Thoracic aorta (tissue), 2 donors: ENCODE data around the gene NELL1. TPM values are rescaled to one million over a fixed set of nuclear protein-coding genes. Genes with fewer than 3 reads are reported as not detected.

Source experiments
- ATAC-seq: fragments of 150-250 bp; one replicate; pipeline ENCODE4 v1.8.0; 2017; ENCODE audit warnings: low read depth; ENCODE audit not compliant: insufficient number of reproducible peaks, low FRiP score
- DNase-seq: peaks from one replicate; pipeline ENCODE4 v3.0.0-alpha.2; 2020; ENCODE audit warnings: low spot score
- H3K27ac ChIP-seq, 2 donors: fragments of 200-600 bp; sonication (generic); 1 replicate in 1 of 2; 2 replicates in 1 of 2; pipeline ENCODE4 v1.5.1; 2016; ENCODE audit warnings: mild to moderate bottlenecking in 2 of 2, moderate library complexity in 2 of 2
- H3K27me3 ChIP-seq: fragments of 200-600 bp; sonication (generic); replicated peaks from 2 replicates; pipeline ENCODE4 v1.6.0; 2016; ENCODE audit warnings: mild to moderate bottlenecking; ENCODE audit not compliant: insufficient read depth
- H3K36me3 ChIP-seq: fragments of 200-600 bp; sonication (generic); one replicate; pipeline ENCODE4 v1.5.1; 2016
- H3K4me1 ChIP-seq, 2 donors: fragments of 200-600 bp; sonication (generic); 1 replicate in 1 of 2; 2 replicates in 1 of 2; pipeline versions ENCODE4 v1.5.1 to v1.6.0; 2016; ENCODE audit warnings: low read depth in 2 of 2, mild to moderate bottlenecking in 1 of 2; ENCODE audit not compliant: control insufficient read depth in 1 of 2
- H3K4me3 ChIP-seq: fragments of 200-600 bp; sonication (generic); 2 replicates; pipeline ENCODE4 v1.5.1; 2016; ENCODE audit warnings: mild to moderate bottlenecking
- H3K9me3 ChIP-seq: fragments of 200-600 bp; sonication (generic); 2 replicates; pipeline ENCODE4 v1.5.1; 2016
- CTCF ChIP-seq: fragments of 200-600 bp; sonication (generic); IDR thresholded peaks from one replicate; pipeline ENCODE4 v1.5.1; 2019; ENCODE audit warnings: antibody characterized with exemption
- total RNA-seq, 2 donors: library from RNA; depleted of rRNA; stranded (reverse); fragments of >200 nt; gene quantifications; one replicate each; pipeline versions ENCODE4 v1.1.0 to v1.2.3, GENCODE V29; 2016

NELL1 gene
- total RNA-seq, 2 donors from 2014 or later: 0.78 TPM; not detected in 1

DNA sequence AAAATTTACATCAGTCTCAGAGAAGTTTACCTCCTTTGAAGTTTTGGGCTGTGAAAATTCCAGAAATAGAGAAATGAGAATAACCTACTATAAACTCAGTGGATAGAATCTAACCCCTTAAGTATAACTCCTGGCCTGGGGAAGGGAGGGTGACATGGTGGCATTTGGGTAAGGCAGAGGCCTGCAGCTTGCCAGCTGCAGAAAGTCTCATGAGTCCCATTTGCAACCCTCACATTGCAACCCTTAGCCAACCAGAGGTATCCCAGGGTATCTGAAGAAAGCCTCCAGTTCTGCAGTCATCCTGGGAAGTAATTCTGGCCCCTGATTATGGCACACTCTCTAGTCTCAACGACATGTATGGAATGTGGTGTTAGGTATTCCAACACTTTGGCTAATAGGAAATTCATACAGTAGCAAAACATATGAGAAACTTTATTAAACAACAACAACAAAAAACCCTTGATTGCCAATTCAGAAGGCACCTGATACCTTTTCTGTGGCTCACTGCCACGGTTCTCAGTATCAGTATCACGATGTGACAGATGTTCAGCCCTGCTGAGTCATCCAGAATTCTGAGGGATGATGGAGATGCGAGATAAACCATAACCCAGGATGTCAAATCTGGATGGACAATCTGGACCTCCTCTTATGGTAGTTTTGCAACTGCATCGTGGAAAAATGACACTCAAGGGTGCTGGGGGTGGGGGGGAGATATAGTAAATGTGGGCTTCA lies 743.4 kb downstream of the NELL1 start:
- DNase-seq: no peak
- Histone ChIP-seq H3K9me3 (no peaks in the 10 kb centered on the region), H3K4me1 (no peaks in the 10 kb centered on the region), H3K36me3 (no peaks in the 10 kb centered on the region), H3K27me3 (no peaks in the 10 kb centered on the region), H3K4me3 (no peak overlapping the region), H3K27ac (no peak overlapping the region)
- ATAC-seq: no peak
- TF ChIP-seq CTCF: no peak

GRCh38 chr11:21414953-21415352 lies 745.6 kb downstream of the NELL1 start:
- H3K4me1 ChIP-seq: no peaks in the 10 kb centered on the region
- no peak for ATAC-seq
- no peak for TF ChIP-seq CTCF
- H3K9me3 ChIP-seq: no peaks in the 10 kb centered on the region
- no peak overlapping the region for H3K27ac ChIP-seq
- no peaks in the 10 kb centered on the region for H3K36me3 ChIP-seq
- DNase-seq: no peak
- H3K27me3 ChIP-seq: no peaks in the 10 kb centered on the region
- H3K4me3 ChIP-seq: no peak overlapping the region

DNA sequence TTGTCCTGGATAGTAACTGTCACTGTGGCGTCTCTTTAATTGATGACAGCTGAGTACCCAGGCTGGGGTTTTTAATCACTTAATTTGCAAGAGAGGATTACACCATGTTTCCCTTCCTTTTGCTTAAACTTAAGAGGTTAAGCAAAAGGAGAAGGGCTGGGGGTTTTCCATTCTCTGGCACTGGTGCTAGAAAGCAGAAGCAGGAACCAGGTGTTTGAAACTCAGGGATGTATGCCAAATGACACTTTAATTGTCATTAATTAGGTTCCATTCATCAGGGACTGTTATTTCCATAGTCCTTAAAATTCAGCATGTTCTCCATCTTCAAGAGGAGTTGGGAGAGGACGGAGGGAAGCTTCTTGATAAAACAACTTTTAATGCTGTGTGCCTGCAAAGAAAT lies 746.2 kb downstream of the NELL1 start:
- DNase-seq (no peak), ATAC-seq (no peak)
- Histone ChIP-seq H3K36me3 (no peaks in the 10 kb centered on the region), H3K4me1 (no peaks in the 10 kb centered on the region), H3K27me3 (no peaks in the 10 kb centered on the region), H3K9me3 (no peaks in the 10 kb centered on the region), H3K27ac (no peak overlapping the region), H3K4me3 (no peak overlapping the region)
- no peak for TF ChIP-seq CTCF

- DNase-seq (no peak), ATAC-seq (no peak)
- H3K27me3 ChIP-seq: no peaks in the 10 kb centered on the region
- no peak overlapping the region for H3K27ac ChIP-seq
- no peaks in the 10 kb centered on the region for H3K4me1 ChIP-seq
- no peaks in the 10 kb centered on the region for H3K36me3 ChIP-seq
- TF ChIP-seq CTCF: no peak
- no peak overlapping the region for H3K4me3 ChIP-seq
- no peaks in the 10 kb centered on the region for H3K9me3 ChIP-seq
Observed at GRCh38 chr11:21421711-21422329, 752.4 kb downstream of the NELL1 start.

- H3K9me3 ChIP-seq: no peaks in the 10 kb centered on the region
- H3K4me3 ChIP-seq: no peak overlapping the region
- no peak overlapping the region for H3K27ac ChIP-seq
- no peaks in the 10 kb centered on the region for H3K4me1 ChIP-seq
- no peaks in the 10 kb centered on the region for H3K27me3 ChIP-seq
- ATAC-seq (no peak), DNase-seq (no peak)
- no peak for TF ChIP-seq CTCF
- no peaks in the 10 kb centered on the region for H3K36me3 ChIP-seq
Observed at GRCh38 chr11:21426931-21427330, 757.5 kb downstream of the NELL1 start.
